ENCODE results near the gene DOK3. TPM values are rescaled to one million over a fixed set of nuclear protein-coding genes. Genes with fewer than 3 reads are reported as not detected.

Gene DOK3
- total RNA-seq, 1 experiment from 2014 or later, result 8.0 TPM

DNA sequence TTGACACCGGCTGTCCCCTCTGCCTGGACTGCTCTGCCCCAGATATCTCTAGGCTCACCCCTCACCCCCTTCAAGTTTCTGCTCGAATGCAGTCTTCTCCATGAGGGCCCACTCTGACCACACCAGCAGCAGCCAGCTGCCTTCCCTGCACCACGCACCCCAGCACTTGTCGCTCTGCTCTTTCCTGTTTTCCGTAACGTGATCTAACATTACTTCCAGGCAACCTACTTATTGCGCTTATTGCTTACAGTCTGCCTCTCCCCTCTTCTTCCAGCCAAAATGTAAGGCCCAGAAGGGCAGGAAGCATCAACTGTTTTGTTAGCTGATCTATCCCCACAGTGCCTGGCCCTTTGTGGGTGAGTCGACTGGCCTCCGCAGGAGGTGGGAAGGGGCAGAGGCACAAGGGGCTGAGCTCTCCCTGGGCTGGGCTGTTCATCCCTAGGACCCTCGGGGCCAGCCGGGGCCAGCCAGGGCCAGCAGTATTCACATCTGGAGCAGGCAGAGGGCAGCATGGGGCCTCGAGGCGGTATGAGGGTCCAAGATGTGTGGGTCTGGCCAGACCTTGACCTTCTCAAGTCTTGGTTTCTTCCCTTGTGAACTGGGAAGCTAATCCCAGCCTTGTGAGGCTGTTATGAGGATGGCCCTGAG, 24.6 kb downstream of the DOK3 start:
- Histone ChIP-seq H3K79me2 (ENCODE audit: insufficient read depth, low read length) (peaks cover 10% of the 10 kb centered on the region; the same call in 1 of the 2 replicates), H3K4me3 (replicated peaks in 1 of 2; ENCODE audit: low read depth in 1 of 2, low read length in 2 of 2) (no peak overlapping the region), H3K4me1 (ENCODE audit: control insufficient read depth in 1 of 2, insufficient read depth in 2 of 2, low read length in 2 of 2) (no peaks in the 10 kb centered on the region; a peak in 1 of 4 replicates), H3K27me3 (ENCODE audit: insufficient read depth, low read length) (no peaks in the 10 kb centered on the region), H2AFZ (ENCODE audit: low read depth, low read length, poor library complexity, severe bottlenecking) (no peak overlapping the region), H3K4me2 (ENCODE audit: low read length) (no peak overlapping the region), H3K27ac (ENCODE audit: low read depth, low read length) (no peak overlapping the region), H3K36me3 (ENCODE audit: control insufficient read depth in 1 of 2, insufficient read depth in 2 of 2, low read length in 2 of 2) (peaks cover 14 to 27% of the 10 kb centered on the region in 2 experiments; a peak in 3 of 4 replicates), H4K20me1 (ENCODE audit: insufficient read depth) (no peaks in the 10 kb centered on the region), H3K9ac (ENCODE audit: low read length) (no peak overlapping the region), H3K9me3 (ENCODE audit: control insufficient read depth in 1 of 2, insufficient read depth in 1 of 2, low read depth in 1 of 2, low read length in 2 of 2) (no peaks in the 10 kb centered on the region), H3K9me2 (ENCODE audit: insufficient read depth) (no peaks in the 10 kb centered on the region)
- intact Hi-C loops (cut with micrococcal nuclease), result no loop called here
- TF ChIP-seq JUND (IDR thresholded peaks at IDR 0.05) (no peak), ZFX (IDR thresholded peaks at IDR 0.05) (no peak), POLR2AphosphoS5 (IDR thresholded peaks at IDR 0.05; ENCODE audit: low read depth, low read length) (no peak; the same call in 1 of the 2 replicates), CEBPB (IDR thresholded peaks at IDR 0.05; ENCODE audit: low read depth) (no peak), SP1 (IDR thresholded peaks at IDR 0.05; ENCODE audit: low read depth) (no peak), EGR1 (IDR thresholded peaks at IDR 0.05; ENCODE audit: low read depth) (no peak), SRF (IDR thresholded peaks at IDR 0.05; ENCODE audit: low read depth) (no peak), SIN3A (IDR thresholded peaks at IDR 0.05; ENCODE audit: low read depth) (no peak), YY1 (IDR thresholded peaks at IDR 0.05; ENCODE audit: extremely low read depth, insufficient replicate concordance, low read depth, low read length) (no peak)
- TF ChIP-seq, protein P1, sequence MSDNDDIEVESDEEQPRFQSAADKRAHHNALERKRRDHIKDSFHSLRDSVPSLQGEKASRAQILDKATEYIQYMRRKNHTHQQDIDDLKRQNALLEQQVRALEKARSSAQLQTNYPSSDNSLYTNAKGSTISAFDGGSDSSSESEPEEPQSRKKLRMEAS (IDR thresholded peaks at IDR 0.05), result no peak
- TF ChIP-seq, protein P2, sequence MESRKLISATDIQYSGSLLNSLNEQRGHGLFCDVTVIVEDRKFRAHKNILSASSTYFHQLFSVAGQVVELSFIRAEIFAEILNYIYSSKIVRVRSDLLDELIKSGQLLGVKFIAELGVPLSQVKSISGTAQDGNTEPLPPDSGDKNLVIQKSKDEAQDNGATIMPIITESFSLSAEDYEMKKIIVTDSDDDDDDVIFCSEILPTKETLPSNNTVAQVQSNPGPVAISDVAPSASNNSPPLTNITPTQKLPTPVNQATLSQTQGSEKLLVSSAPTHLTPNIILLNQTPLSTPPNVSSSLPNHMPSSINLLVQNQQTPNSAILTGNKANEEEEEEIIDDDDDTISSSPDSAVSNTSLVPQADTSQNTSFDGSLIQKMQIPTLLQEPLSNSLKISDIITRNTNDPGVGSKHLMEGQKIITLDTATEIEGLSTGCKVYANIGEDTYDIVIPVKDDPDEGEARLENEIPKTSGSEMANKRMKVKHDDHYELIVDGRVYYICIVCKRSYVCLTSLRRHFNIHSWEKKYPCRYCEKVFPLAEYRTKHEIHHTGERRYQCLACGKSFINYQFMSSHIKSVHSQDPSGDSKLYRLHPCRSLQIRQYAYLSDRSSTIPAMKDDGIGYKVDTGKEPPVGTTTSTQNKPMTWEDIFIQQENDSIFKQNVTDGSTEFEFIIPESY (IDR thresholded peaks at IDR 0.05; ENCODE audit: extremely low read depth, insufficient replicate concordance, low read length), result no peak
- TF ChIP-seq, protein P3, sequence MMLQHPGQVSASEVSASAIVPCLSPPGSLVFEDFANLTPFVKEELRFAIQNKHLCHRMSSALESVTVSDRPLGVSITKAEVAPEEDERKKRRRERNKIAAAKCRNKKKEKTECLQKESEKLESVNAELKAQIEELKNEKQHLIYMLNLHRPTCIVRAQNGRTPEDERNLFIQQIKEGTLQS (IDR thresholded peaks at IDR 0.05), result no peak
- TF ChIP-seq, protein P4, sequence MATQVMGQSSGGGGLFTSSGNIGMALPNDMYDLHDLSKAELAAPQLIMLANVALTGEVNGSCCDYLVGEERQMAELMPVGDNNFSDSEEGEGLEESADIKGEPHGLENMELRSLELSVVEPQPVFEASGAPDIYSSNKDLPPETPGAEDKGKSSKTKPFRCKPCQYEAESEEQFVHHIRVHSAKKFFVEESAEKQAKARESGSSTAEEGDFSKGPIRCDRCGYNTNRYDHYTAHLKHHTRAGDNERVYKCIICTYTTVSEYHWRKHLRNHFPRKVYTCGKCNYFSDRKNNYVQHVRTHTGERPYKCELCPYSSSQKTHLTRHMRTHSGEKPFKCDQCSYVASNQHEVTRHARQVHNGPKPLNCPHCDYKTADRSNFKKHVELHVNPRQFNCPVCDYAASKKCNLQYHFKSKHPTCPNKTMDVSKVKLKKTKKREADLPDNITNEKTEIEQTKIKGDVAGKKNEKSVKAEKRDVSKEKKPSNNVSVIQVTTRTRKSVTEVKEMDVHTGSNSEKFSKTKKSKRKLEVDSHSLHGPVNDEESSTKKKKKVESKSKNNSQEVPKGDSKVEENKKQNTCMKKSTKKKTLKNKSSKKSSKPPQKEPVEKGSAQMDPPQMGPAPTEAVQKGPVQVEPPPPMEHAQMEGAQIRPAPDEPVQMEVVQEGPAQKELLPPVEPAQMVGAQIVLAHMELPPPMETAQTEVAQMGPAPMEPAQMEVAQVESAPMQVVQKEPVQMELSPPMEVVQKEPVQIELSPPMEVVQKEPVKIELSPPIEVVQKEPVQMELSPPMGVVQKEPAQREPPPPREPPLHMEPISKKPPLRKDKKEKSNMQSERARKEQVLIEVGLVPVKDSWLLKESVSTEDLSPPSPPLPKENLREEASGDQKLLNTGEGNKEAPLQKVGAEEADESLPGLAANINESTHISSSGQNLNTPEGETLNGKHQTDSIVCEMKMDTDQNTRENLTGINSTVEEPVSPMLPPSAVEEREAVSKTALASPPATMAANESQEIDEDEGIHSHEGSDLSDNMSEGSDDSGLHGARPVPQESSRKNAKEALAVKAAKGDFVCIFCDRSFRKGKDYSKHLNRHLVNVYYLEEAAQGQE (IDR thresholded peaks at IDR 0.05; ENCODE audit: low read depth), result no peak
- BruUV-seq (replicated peaks), result no TSS peak
- POLR2A ChIA-PET, result interaction anchor here (2.1 kb wide), 1 partner anchor 10 kb away, joined by 9 read pairs; no protein-coding TSS in a partner anchor
- CTCF ChIA-PET, result no interaction called here
- DNase-seq (ENCODE audit: low read depth, low spot score) (no peak), ATAC-seq (no peak)
- RAD21 ChIA-PET (ENCODE audit: low non-redundant PET in 1 of 2, low total read pairs in 2 of 2, uncharacterized antibody in 2 of 2, unreplicated experiment in 2 of 2), result no interaction called here
